Measurements from ENCODE around the gene SH3BP1. TPM values are rescaled to one million over a fixed set of nuclear protein-coding genes. Genes with fewer than 3 reads are reported as not detected.
A peak's percentile ranks its signal among the peaks of the same experiment; 100 is the strongest.

The SH3BP1 gene
- total and polyA plus RNA-seq, 2 of the 13 experiments (the other 11 are each of a cell fraction or from before 2014, with no cell fraction given), result 8.4 to 18.5 TPM

GRCh38 chr22:37686002-37686982, 46.8 kb downstream of the SH3BP1 start, which contains the start of gene NOL12 (continued):
- peak; percentile 68 for TF ChIP-seq ZNF768 (CRISPR knock-in tag; IDR thresholded peaks at IDR 0.05)
- no peak for TF ChIP-seq ZNF720 (CRISPR knock-in tag; IDR thresholded peaks at IDR 0.05)
- no peak for TF ChIP-seq TIGD3 (CRISPR knock-in tag; IDR thresholded peaks at IDR 0.05; ENCODE audit: borderline replicate concordance)
- peak; percentile 23; the same call in 1 of the 2 replicates for TF ChIP-seq MYPOP (CRISPR knock-in tag; IDR thresholded peaks at IDR 0.05)
- TF ChIP-seq TCF12 (IDR thresholded peaks at IDR 0.05), result no peak
- TF ChIP-seq TCF12 (CRISPR knock-in tag; IDR thresholded peaks at IDR 0.05), result peak; percentile 68; the same call in 1 of the 2 replicates
- TF ChIP-seq SNRNP70 (IDR thresholded peaks at IDR 0.05; ENCODE audit: low read depth, low read length), result no peak
- TF ChIP-seq HINFP (CRISPR knock-in tag; IDR thresholded peaks at IDR 0.05; ENCODE audit: low read depth), result no peak; the same call in 1 of the 2 replicates
- TF ChIP-seq ZC3H4 (CRISPR knock-in tag; IDR thresholded peaks at IDR 0.05; ENCODE audit: borderline replicate concordance), result no peak
- no peak for TF ChIP-seq ZNF740 (CRISPR knock-in tag; IDR thresholded peaks at IDR 0.05)
- no peak for TF ChIP-seq PBX2 (CRISPR knock-in tag; IDR thresholded peaks at IDR 0.05)
- TF ChIP-seq GATAD1 (CRISPR knock-in tag; IDR thresholded peaks at IDR 0.05), result peak; percentile 98
- peak; percentile 57; the same call in 1 of the 2 replicates for TF ChIP-seq GFI1 (CRISPR knock-in tag; IDR thresholded peaks at IDR 0.05; ENCODE audit: borderline replicate concordance)
- no peak for TF ChIP-seq ZHX1 (CRISPR knock-in tag; IDR thresholded peaks at IDR 0.05; ENCODE audit: low read depth)
- no peak for TF ChIP-seq PHB2 (IDR thresholded peaks at IDR 0.05; ENCODE audit: partially characterized antibody)
- TF ChIP-seq TCF7 (IDR thresholded peaks at IDR 0.05; ENCODE audit: low read depth), result no peak
- no peak for TF ChIP-seq HNRNPUL1 (IDR thresholded peaks at IDR 0.05; ENCODE audit: low read depth, low read length)
- TF ChIP-seq CBX1 (IDR thresholded peaks at IDR 0.05; ENCODE audit: low read depth), result peak; percentile 80
- no peak for TF ChIP-seq ZNF816 (CRISPR knock-in tag; IDR thresholded peaks at IDR 0.05; ENCODE audit: borderline replicate concordance)

Data from HepG2 (cell line).